GM23338 (cell line): ENCODE data around the gene ATG7. TPM values are rescaled to one million over a fixed set of nuclear protein-coding genes. Genes with fewer than 3 reads are reported as not detected.

Source experiments
- ATAC-seq: fragments of 200-7000 bp; cut with Tn5 transposase; 3 replicates; pipeline ENCODE4 v1.9.1; 2020
- DNase-seq: peaks from one replicate; pipeline ENCODE4 v3.0.0-alpha.2; 2015; ENCODE audit warnings: low spot score
- H2AFZ ChIP-seq: fragments of 200-600 bp; sonication (generic); 2 replicates; pipeline ENCODE4 v1.8.0; 2016; ENCODE audit warnings: antibody characterized with exemption, mild to moderate bottlenecking, moderate library complexity
- H3F3A ChIP-seq: fragments of 200-600 bp; sonication (generic); replicated peaks from 2 replicates; pipeline ENCODE4 v1.8.0; 2017; ENCODE audit warnings: antibody characterized with exemption, mixed run types, low read depth
- H3K27ac ChIP-seq: fragments of 200-600 bp; sonication (generic); 2 replicates; pipeline ENCODE4 v1.6.1; 2016; ENCODE audit warnings: low read depth
- H3K27me3 ChIP-seq: fragments of 200-600 bp; sonication (generic); 2 replicates; pipeline ENCODE4 v1.8.0; 2016; ENCODE audit warnings: mild to moderate bottlenecking, mixed run types, moderate library complexity; ENCODE audit not compliant: insufficient read depth
- H3K36me3 ChIP-seq: fragments of 200-600 bp; sonication (generic); 2 replicates; pipeline ENCODE4 v1.8.0; 2016; ENCODE audit warnings: mild to moderate bottlenecking; ENCODE audit not compliant: insufficient read depth
- H3K4me1 ChIP-seq: fragments of 200-600 bp; sonication (generic); 2 replicates; pipeline ENCODE4 v1.8.0; 2016; ENCODE audit warnings: mild to moderate bottlenecking, moderate library complexity; ENCODE audit not compliant: insufficient read depth
- H3K4me2 ChIP-seq: fragments of 200-600 bp; sonication (generic); 2 replicates; pipeline ENCODE4 v1.7.1; 2017; ENCODE audit warnings: mixed run types
- H3K4me3 ChIP-seq: fragments of 200-600 bp; sonication (generic); 2 replicates; pipeline ENCODE4 v1.6.1; 2016; ENCODE audit warnings: mixed run types
- H3K79me2 ChIP-seq: fragments of 200-600 bp; sonication (generic); replicated peaks from 2 replicates; pipeline ENCODE4 v1.8.0; 2017; ENCODE audit warnings: mild to moderate bottlenecking; ENCODE audit not compliant: insufficient read depth
- H3K9me2 ChIP-seq: fragments of 200-600 bp; sonication (generic); 2 replicates; pipeline ENCODE4 v1.8.0; 2017; ENCODE audit not compliant: insufficient read depth
- H4K20me1 ChIP-seq: fragments of 200-600 bp; sonication (generic); replicated peaks from 2 replicates; pipeline ENCODE4 v1.8.0; 2017; ENCODE audit warnings: mild to moderate bottlenecking; ENCODE audit not compliant: insufficient read depth
- H3K27ac Mint-ChIP-seq: 2 replicates; pipeline ENCODE4 v1.8.0; 2020; ENCODE audit warnings: inconsistent platforms, mild to moderate bottlenecking, moderate library complexity, mixed read lengths
- H3K27me3 Mint-ChIP-seq: 3 replicates; pipeline ENCODE4 v1.8.0; 2022; ENCODE audit warnings: low read depth, mild to moderate bottlenecking, moderate library complexity, mixed read lengths, inconsistent platforms; ENCODE audit not compliant: insufficient read depth, poor library complexity
- H3K36me3 Mint-ChIP-seq: 3 replicates; pipeline ENCODE4 v1.8.0; 2021; ENCODE audit warnings: low read depth, mild to moderate bottlenecking, inconsistent platforms, moderate library complexity, mixed read lengths
- H3K4me1 Mint-ChIP-seq: 3 replicates; pipeline ENCODE4 v1.8.0; 2020; ENCODE audit warnings: mild to moderate bottlenecking, inconsistent platforms, mixed read lengths
- H3K4me3 Mint-ChIP-seq: 3 replicates; pipeline ENCODE4 v1.8.0; 2021; ENCODE audit warnings: moderate library complexity, mild to moderate bottlenecking, inconsistent platforms, mixed read lengths
- H3K9me3 Mint-ChIP-seq: 3 replicates; pipeline ENCODE4 v1.8.0; 2020; ENCODE audit warnings: moderate library complexity, mild to moderate bottlenecking, inconsistent platforms, mixed read lengths
- CREB1 ChIP-seq: fragments of 250-450 bp; sonication (Bioruptor Pico); IDR thresholded peaks from 2 replicates; pipeline ENCODE4 v1.5.0; 2020; ENCODE audit warnings: low read depth, mild to moderate bottlenecking, moderate library complexity
- EZH2 ChIP-seq: fragments of 200-600 bp; sonication (generic); IDR thresholded peaks from one replicate; pipeline ENCODE4 v1.8.0; 2017; ENCODE audit warnings: antibody characterized with exemption, mild to moderate bottlenecking, low read depth; ENCODE audit not compliant: unreplicated experiment
- EZH2phosphoT487 ChIP-seq: fragments of 200-600 bp; sonication (generic); IDR thresholded peaks from one replicate; pipeline ENCODE4 v1.8.1; 2018; ENCODE audit warnings: antibody characterized with exemption; ENCODE audit not compliant: unreplicated experiment
- JUNB ChIP-seq: IDR thresholded peaks from one replicate; pipeline ENCODE4 v1.6.1; 2016; ENCODE audit warnings: antibody characterized with exemption; ENCODE audit not compliant: unreplicated experiment
- NANOG ChIP-seq: IDR thresholded peaks from 2 replicates; pipeline ENCODE4 v1.6.1; 2016; ENCODE audit warnings: antibody characterized with exemption, borderline replicate concordance
- POLR2AphosphoS5 ChIP-seq: IDR thresholded peaks from 2 replicates; pipeline ENCODE4 v1.6.1; 2016; ENCODE audit warnings: antibody characterized with exemption, low read depth
- STAT1 ChIP-seq: IDR thresholded peaks from one replicate; pipeline ENCODE4 v1.6.1; 2016; ENCODE audit warnings: antibody characterized with exemption; ENCODE audit not compliant: unreplicated experiment
- ZNF114 ChIP-seq: fragments of 250-450 bp; sonication (Bioruptor Pico); IDR thresholded peaks from 2 replicates; pipeline ENCODE4 v1.5.0; 2020; ENCODE audit warnings: mild to moderate bottlenecking, moderate library complexity
- ZNF331 ChIP-seq: fragments of 250-450 bp; sonication (Bioruptor Pico); IDR thresholded peaks from 2 replicates; pipeline ENCODE4 v1.5.0; 2020; ENCODE audit warnings: low read depth, mild to moderate bottlenecking, moderate library complexity
- polyA plus RNA-seq: library from polyadenylated mRNA; unstranded; fragments of >200 nt; fragmentation: Nextera tagmentation; extraction: Ambion mirVana; gene quantifications from 2 replicates; pipeline ENCODE4 v1.2.1, GENCODE V29; 2016
- total RNA-seq: library from RNA; depleted of rRNA; stranded (reverse); fragments of >200 nt; shearing (Covaris generic); gene quantifications from 2 replicates; pipeline ENCODE4 v1.2.3, GENCODE V29; 2014
- TF ChIP-seq, protein P1 (sequence below): fragments of 250-450 bp; sonication (Bioruptor Pico); IDR thresholded peaks from 2 replicates; pipeline ENCODE4 v1.5.0; 2020; ENCODE audit warnings: mild to moderate bottlenecking, moderate library complexity
- TF ChIP-seq, protein P2 (sequence below): IDR thresholded peaks from 2 replicates; pipeline ENCODE4 v1.6.1; 2016; ENCODE audit warnings: antibody characterized with exemption
- TF ChIP-seq, protein P3 (sequence below), 2 experiments: fragments of 200-600 bp in 1 of 2; sonication (generic) in 1 of 2; conservative IDR thresholded peaks; 2 replicates each; pipeline versions ENCODE4 v1.5.1 to v1.6.1; 2016 to 2017; ENCODE audit warnings: antibody characterized with exemption in 2 of 2, low read depth in 2 of 2, mild to moderate bottlenecking in 2 of 2, moderate library complexity in 1 of 2
- TF ChIP-seq, protein P4 (sequence below): IDR thresholded peaks from one replicate; pipeline ENCODE4 v1.6.1; 2018; ENCODE audit warnings: antibody characterized with exemption; ENCODE audit not compliant: unreplicated experiment

ATG7 gene
- total and polyA plus RNA-seq, 2 experiments from 2014 or later: 16.2 to 36.7 TPM

DNA sequence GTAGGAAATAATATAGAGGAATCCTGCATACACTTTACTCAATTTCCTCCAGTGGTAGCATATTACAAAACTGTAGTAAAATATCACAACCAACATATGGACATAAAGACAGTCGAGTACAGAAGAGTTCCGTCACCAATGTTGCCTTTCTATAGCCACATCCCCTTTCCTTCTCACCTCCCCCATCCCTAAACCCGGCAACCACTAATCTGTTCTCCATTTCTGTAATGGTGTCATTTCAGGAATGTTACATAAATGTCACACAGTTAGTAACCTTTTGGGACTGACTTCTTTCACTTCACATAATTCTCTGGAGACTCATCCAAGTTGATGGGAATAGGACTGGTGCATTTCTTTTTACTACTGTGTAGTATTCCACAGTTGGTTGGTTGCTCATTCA, 41.4 kb upstream of the ATG7 start (continued):
- TF ChIP-seq, protein P1, sequence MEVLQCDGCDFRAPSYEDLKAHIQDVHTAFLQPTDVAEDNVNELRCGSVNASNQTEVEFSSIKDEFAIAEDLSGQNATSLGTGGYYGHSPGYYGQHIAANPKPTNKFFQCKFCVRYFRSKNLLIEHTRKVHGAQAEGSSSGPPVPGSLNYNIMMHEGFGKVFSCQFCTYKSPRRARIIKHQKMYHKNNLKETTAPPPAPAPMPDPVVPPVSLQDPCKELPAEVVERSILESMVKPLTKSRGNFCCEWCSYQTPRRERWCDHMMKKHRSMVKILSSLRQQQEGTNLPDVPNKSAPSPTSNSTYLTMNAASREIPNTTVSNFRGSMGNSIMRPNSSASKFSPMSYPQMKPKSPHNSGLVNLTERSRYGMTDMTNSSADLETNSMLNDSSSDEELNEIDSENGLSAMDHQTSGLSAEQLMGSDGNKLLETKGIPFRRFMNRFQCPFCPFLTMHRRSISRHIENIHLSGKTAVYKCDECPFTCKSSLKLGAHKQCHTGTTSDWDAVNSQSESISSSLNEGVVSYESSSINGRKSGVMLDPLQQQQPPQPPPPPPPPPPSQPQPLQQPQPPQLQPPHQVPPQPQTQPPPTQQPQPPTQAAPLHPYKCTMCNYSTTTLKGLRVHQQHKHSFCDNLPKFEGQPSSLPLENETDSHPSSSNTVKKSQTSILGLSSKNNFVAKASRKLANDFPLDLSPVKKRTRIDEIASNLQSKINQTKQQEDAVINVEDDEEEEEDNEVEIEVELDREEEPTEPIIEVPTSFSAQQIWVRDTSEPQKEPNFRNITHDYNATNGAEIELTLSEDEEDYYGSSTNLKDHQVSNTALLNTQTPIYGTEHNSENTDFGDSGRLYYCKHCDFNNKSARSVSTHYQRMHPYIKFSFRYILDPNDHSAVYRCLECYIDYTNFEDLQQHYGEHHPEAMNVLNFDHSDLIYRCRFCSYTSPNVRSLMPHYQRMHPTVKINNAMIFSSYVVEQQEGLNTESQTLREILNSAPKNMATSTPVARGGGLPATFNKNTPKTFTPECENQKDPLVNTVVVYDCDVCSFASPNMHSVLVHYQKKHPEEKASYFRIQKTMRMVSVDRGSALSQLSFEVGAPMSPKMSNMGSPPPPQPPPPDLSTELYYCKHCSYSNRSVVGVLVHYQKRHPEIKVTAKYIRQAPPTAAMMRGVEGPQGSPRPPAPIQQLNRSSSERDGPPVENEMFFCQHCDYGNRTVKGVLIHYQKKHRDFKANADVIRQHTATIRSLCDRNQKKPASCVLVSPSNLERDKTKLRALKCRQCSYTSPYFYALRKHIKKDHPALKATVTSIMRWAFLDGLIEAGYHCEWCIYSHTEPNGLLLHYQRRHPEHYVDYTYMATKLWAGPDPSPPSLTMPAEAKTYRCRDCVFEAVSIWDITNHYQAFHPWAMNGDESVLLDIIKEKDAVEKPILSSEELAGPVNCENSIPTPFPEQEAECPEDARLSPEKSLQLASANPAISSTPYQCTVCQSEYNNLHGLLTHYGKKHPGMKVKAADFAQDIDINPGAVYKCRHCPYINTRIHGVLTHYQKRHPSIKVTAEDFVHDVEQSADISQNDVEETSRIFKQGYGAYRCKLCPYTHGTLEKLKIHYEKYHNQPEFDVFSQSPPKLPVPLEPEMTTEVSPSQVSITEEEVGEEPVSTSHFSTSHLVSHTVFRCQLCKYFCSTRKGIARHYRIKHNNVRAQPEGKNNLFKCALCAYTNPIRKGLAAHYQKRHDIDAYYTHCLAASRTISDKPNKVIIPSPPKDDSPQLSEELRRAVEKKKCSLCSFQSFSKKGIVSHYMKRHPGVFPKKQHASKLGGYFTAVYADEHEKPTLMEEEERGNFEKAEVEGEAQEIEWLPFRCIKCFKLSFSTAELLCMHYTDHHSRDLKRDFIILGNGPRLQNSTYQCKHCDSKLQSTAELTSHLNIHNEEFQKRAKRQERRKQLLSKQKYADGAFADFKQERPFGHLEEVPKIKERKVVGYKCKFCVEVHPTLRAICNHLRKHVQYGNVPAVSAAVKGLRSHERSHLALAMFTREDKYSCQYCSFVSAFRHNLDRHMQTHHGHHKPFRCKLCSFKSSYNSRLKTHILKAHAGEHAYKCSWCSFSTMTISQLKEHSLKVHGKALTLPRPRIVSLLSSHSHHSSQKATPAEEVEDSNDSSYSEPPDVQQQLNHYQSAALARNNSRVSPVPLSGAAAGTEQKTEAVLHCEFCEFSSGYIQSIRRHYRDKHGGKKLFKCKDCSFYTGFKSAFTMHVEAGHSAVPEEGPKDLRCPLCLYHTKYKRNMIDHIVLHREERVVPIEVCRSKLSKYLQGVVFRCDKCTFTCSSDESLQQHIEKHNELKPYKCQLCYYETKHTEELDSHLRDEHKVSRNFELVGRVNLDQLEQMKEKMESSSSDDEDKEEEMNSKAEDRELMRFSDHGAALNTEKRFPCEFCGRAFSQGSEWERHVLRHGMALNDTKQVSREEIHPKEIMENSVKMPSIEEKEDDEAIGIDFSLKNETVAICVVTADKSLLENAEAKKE: no peak
- no peak for TF ChIP-seq EZH2phosphoT487
- TF ChIP-seq, protein P2, sequence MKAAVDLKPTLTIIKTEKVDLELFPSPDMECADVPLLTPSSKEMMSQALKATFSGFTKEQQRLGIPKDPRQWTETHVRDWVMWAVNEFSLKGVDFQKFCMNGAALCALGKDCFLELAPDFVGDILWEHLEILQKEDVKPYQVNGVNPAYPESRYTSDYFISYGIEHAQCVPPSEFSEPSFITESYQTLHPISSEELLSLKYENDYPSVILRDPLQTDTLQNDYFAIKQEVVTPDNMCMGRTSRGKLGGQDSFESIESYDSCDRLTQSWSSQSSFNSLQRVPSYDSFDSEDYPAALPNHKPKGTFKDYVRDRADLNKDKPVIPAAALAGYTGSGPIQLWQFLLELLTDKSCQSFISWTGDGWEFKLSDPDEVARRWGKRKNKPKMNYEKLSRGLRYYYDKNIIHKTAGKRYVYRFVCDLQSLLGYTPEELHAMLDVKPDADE: no peak
- TF ChIP-seq EZH2: no peak

DNA sequence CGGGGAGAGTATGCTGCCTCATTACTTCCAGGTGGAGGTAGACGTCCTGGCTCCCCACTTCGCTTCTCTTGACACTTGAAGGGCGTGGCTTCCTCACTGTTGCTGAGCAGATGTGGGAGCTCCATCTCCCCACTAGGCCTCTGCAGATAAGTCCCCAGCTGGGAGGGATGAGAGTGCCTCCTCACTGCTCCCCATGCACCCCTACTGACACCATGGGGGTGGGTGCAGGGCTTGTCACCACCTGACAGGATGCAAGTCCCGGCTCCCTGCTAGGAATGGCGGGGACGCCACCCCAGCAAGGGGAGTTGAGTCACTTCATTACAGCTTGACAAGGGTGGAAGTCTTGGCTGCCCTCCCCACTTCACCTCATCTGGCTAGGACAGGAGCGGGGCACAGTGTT, 36.8 kb upstream of the ATG7 start:
- no peaks in the 10 kb centered on the region for H3F3A ChIP-seq
- H3K9me2 ChIP-seq: no peaks in the 10 kb centered on the region
- DNase-seq (no peak), ATAC-seq (no peak)
- no peaks in the 10 kb centered on the region for H3K36me3 Mint-ChIP-seq
- no peaks in the 10 kb centered on the region; the same call in 2 of the 3 replicates for H3K9me3 Mint-ChIP-seq
- H3K4me3 ChIP-seq: no peak overlapping the region
- no peaks in the 10 kb centered on the region for H3K27me3 ChIP-seq
- H3K4me1 ChIP-seq: no peaks in the 10 kb centered on the region; the same call in 1 of the 2 replicates
- no peak overlapping the region for H3K27ac Mint-ChIP-seq
- H3K4me1 Mint-ChIP-seq: peaks cover 6% of the 10 kb centered on the region; the same call in 1 of the 3 replicates
- H2AFZ ChIP-seq: no peak overlapping the region
- H3K4me3 Mint-ChIP-seq: no peak overlapping the region
- H4K20me1 ChIP-seq: no peaks in the 10 kb centered on the region
- no peak overlapping the region for H3K27ac ChIP-seq
- H3K79me2 ChIP-seq: no peaks in the 10 kb centered on the region
- no peaks in the 10 kb centered on the region for H3K27me3 Mint-ChIP-seq
- H3K36me3 ChIP-seq: no peaks in the 10 kb centered on the region
- no peak overlapping the region for H3K4me2 ChIP-seq
- TF ChIP-seq ZNF114 (CRISPR knock-in tag) (no peak), NANOG (no peak), STAT1 (no peak), CREB1 (CRISPR knock-in tag) (no peak), POLR2AphosphoS5 (no peak), ZNF331 (CRISPR knock-in tag) (no peak), JUNB (no peak), EZH2phosphoT487 (no peak), EZH2 (no peak)
- TF ChIP-seq, protein P3, sequence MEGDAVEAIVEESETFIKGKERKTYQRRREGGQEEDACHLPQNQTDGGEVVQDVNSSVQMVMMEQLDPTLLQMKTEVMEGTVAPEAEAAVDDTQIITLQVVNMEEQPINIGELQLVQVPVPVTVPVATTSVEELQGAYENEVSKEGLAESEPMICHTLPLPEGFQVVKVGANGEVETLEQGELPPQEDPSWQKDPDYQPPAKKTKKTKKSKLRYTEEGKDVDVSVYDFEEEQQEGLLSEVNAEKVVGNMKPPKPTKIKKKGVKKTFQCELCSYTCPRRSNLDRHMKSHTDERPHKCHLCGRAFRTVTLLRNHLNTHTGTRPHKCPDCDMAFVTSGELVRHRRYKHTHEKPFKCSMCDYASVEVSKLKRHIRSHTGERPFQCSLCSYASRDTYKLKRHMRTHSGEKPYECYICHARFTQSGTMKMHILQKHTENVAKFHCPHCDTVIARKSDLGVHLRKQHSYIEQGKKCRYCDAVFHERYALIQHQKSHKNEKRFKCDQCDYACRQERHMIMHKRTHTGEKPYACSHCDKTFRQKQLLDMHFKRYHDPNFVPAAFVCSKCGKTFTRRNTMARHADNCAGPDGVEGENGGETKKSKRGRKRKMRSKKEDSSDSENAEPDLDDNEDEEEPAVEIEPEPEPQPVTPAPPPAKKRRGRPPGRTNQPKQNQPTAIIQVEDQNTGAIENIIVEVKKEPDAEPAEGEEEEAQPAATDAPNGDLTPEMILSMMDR (conservative IDR thresholded peaks at IDR 0.05; ENCODE audit: low read depth in 2 of 2): no peak
- TF ChIP-seq, protein P4, sequence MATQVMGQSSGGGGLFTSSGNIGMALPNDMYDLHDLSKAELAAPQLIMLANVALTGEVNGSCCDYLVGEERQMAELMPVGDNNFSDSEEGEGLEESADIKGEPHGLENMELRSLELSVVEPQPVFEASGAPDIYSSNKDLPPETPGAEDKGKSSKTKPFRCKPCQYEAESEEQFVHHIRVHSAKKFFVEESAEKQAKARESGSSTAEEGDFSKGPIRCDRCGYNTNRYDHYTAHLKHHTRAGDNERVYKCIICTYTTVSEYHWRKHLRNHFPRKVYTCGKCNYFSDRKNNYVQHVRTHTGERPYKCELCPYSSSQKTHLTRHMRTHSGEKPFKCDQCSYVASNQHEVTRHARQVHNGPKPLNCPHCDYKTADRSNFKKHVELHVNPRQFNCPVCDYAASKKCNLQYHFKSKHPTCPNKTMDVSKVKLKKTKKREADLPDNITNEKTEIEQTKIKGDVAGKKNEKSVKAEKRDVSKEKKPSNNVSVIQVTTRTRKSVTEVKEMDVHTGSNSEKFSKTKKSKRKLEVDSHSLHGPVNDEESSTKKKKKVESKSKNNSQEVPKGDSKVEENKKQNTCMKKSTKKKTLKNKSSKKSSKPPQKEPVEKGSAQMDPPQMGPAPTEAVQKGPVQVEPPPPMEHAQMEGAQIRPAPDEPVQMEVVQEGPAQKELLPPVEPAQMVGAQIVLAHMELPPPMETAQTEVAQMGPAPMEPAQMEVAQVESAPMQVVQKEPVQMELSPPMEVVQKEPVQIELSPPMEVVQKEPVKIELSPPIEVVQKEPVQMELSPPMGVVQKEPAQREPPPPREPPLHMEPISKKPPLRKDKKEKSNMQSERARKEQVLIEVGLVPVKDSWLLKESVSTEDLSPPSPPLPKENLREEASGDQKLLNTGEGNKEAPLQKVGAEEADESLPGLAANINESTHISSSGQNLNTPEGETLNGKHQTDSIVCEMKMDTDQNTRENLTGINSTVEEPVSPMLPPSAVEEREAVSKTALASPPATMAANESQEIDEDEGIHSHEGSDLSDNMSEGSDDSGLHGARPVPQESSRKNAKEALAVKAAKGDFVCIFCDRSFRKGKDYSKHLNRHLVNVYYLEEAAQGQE: no peak
